ENCODE data around the gene MZF1. TPM values are rescaled to one million over a fixed set of nuclear protein-coding genes. Genes with fewer than 3 reads are reported as not detected.

The MZF1 gene
- total and polyA plus RNA-seq, 10 of the 15 experiments (the other 5 are each of a cell fraction or from before 2014, with no cell fraction given): 0.38 to 14.7 (median 7.2) TPM

GRCh38 chr19:58582985-58583384, 9.8 kb upstream of the MZF1 start:
- no peak overlapping the region for H3K4me2 ChIP-seq (ENCODE audit: control insufficient read depth, insufficient read depth)
- in situ Hi-C loops (cut with MboI) (no loop called here), intact Hi-C loops (cut with micrococcal nuclease; ENCODE audit: unreplicated experiment) (no loop called here)
- FAIRE-seq (no peak), DNase-seq (ENCODE audit: low read depth, low spot score) (no peak), ATAC-seq (no peak)
- H3K9me3 ChIP-seq (replicated peaks; ENCODE audit: control insufficient read depth, insufficient read depth, low read length): no peaks in the 10 kb centered on the region
- TF ChIP-seq SMC3 (IDR thresholded peaks at IDR 0.05; ENCODE audit: borderline replicate concordance, low read length) (no peak), MEF2B (IDR thresholded peaks at IDR 0.05; ENCODE audit: partially characterized antibody, poor library complexity, severe bottlenecking) (no peak), STAT1 (conservative IDR thresholded peaks at IDR 0.05) (no peak), CBX3 (IDR thresholded peaks at IDR 0.05; ENCODE audit: borderline replicate concordance, low read depth) (no peak), ZZZ3 (IDR thresholded peaks at IDR 0.05; ENCODE audit: control insufficient read depth, insufficient read length, low read depth) (no peak), BACH1 (IDR thresholded peaks at IDR 0.05; ENCODE audit: borderline replicate concordance) (no peak), TBL1XR1 (IDR thresholded peaks at IDR 0.05; ENCODE audit: low read depth, low read length) (no peak), CREM (IDR thresholded peaks at IDR 0.05; ENCODE audit: low read depth) (no peak), CHD1 (IDR thresholded peaks at IDR 0.05; ENCODE audit: low read depth, low read length) (no peak), SIN3A (IDR thresholded peaks at IDR 0.05; ENCODE audit: low read depth, low read length) (no peak), ZNF24 (IDR thresholded peaks at IDR 0.05) (no peak), MEF2A (IDR thresholded peaks at IDR 0.05; ENCODE audit: insufficient read depth, low read depth, low read length) (no peak), RBBP5 (conservative IDR thresholded peaks at IDR 0.05) (no peak)
- TF ChIP-seq, protein P1, sequence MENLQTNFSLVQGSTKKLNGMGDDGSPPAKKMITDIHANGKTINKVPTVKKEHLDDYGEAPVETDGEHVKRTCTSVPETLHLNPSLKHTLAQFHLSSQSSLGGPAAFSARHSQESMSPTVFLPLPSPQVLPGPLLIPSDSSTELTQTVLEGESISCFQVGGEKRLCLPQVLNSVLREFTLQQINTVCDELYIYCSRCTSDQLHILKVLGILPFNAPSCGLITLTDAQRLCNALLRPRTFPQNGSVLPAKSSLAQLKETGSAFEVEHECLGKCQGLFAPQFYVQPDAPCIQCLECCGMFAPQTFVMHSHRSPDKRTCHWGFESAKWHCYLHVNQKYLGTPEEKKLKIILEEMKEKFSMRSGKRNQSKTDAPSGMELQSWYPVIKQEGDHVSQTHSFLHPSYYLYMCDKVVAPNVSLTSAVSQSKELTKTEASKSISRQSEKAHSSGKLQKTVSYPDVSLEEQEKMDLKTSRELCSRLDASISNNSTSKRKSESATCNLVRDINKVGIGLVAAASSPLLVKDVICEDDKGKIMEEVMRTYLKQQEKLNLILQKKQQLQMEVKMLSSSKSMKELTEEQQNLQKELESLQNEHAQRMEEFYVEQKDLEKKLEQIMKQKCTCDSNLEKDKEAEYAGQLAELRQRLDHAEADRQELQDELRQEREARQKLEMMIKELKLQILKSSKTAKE (IDR thresholded peaks at IDR 0.05; ENCODE audit: low read depth, poor library complexity, severe bottlenecking): no peak
- TF ChIP-seq, protein P2, sequence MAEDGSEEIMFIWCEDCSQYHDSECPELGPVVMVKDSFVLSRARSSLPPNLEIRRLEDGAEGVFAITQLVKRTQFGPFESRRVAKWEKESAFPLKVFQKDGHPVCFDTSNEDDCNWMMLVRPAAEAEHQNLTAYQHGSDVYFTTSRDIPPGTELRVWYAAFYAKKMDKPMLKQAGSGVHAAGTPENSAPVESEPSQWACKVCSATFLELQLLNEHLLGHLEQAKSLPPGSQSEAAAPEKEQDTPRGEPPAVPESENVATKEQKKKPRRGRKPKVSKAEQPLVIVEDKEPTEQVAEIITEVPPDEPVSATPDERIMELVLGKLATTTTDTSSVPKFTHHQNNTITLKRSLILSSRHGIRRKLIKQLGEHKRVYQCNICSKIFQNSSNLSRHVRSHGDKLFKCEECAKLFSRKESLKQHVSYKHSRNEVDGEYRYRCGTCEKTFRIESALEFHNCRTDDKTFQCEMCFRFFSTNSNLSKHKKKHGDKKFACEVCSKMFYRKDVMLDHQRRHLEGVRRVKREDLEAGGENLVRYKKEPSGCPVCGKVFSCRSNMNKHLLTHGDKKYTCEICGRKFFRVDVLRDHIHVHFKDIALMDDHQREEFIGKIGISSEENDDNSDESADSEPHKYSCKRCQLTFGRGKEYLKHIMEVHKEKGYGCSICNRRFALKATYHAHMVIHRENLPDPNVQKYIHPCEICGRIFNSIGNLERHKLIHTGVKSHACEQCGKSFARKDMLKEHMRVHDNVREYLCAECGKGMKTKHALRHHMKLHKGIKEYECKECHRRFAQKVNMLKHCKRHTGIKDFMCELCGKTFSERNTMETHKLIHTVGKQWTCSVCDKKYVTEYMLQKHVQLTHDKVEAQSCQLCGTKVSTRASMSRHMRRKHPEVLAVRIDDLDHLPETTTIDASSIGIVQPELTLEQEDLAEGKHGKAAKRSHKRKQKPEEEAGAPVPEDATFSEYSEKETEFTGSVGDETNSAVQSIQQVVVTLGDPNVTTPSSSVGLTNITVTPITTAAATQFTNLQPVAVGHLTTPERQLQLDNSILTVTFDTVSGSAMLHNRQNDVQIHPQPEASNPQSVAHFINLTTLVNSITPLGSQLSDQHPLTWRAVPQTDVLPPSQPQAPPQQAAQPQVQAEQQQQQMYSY (CRISPR knock-in tag; IDR thresholded peaks at IDR 0.05): no peak
- TF ChIP-seq, protein P3, sequence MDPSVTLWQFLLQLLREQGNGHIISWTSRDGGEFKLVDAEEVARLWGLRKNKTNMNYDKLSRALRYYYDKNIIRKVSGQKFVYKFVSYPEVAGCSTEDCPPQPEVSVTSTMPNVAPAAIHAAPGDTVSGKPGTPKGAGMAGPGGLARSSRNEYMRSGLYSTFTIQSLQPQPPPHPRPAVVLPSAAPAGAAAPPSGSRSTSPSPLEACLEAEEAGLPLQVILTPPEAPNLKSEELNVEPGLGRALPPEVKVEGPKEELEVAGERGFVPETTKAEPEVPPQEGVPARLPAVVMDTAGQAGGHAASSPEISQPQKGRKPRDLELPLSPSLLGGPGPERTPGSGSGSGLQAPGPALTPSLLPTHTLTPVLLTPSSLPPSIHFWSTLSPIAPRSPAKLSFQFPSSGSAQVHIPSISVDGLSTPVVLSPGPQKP (IDR thresholded peaks at IDR 0.05; ENCODE audit: low read depth, low read length): no peak
- no peaks in the 10 kb centered on the region for H3K27me3 ChIP-seq (replicated peaks in 1 of 2; ENCODE audit: control insufficient read depth in 2 of 2, insufficient read depth in 2 of 2, low read length in 1 of 2)
- H4K20me1 ChIP-seq (ENCODE audit: control insufficient read depth, insufficient read depth): no peaks in the 10 kb centered on the region
- no peak overlapping the region for H3K4me3 ChIP-seq
- H3K79me2 ChIP-seq (ENCODE audit: control insufficient read depth, insufficient read depth, low read length): peaks cover 3% of the 10 kb centered on the region
- ChIA-PET SMC1A (ENCODE audit: uncharacterized antibody, unreplicated experiment) (no interaction called here), POLR2A (interaction anchor here (1.7 kb wide), 1 partner anchor 63 kb away, joined by 4 read pairs; the partner anchor contains the start of gene ZBTB45), RAD21 (ENCODE audit: unreplicated experiment) (interaction anchor here (0.6 to 2.2 kb wide), 2 partner anchors 8 to 63 kb away, joined by 3 to 6 read pairs; partner anchors contain the start of gene ZBTB45), CTCF (no interaction called here)
- no peak overlapping the region for H3K9ac ChIP-seq (ENCODE audit: control insufficient read depth, insufficient read depth, low read length)
- BruUV-seq (replicated peaks): no TSS peak
- 85% methylated on average over 6 of the region's 6 CpGs for WGBS (ENCODE audit: insufficient coverage, insufficient replicate concordance, low lambda C conversion rate, missing lambda C conversion rate)
- H3K36me3 ChIP-seq (ENCODE audit: control insufficient read depth in 2 of 2, insufficient read depth in 2 of 2, low read length in 1 of 2): peaks cover 0 to 4% of the 10 kb centered on the region in 2 experiments; a peak in 3 of 4 replicates
- H3K4me1 ChIP-seq (ENCODE audit: control insufficient read depth, insufficient read depth, low read length): peaks cover 17% of the 10 kb centered on the region
- no peak overlapping the region for H3K27ac ChIP-seq (ENCODE audit: control insufficient read depth, insufficient read depth)
- H2AFZ ChIP-seq (ENCODE audit: control insufficient read depth, low read depth, low read length): no peak overlapping the region
